Caco-2 (cell line): ENCODE results near the gene CAMK1D. TPM values are rescaled to one million over a fixed set of nuclear protein-coding genes. Genes with fewer than 3 reads are reported as not detected.

Experiments
- BruUV-seq: library from RNA; stranded (reverse); fragments of 400-500 nt; replicated peaks from 2 replicates; lab custom pipeline; 2021; lab: Mats Ljungman, UMichigan
- CTCF ChIA-PET: fragments of 300-600 bp; sonication (Branson Sonifier 250); formaldehyde crosslinking; loops from one replicate; lab custom pipeline; 2022; ENCODE audit warnings: antibody characterized with exemption; lab: Charles Lee
- POLR2A ChIA-PET: fragments of 300-600 bp; sonication (Branson Sonifier 250); formaldehyde crosslinking; loops from one replicate; lab custom pipeline; 2022; ENCODE audit warnings: antibody characterized with exemption; lab: Charles Lee
- DNase-seq, 2 experiments: peaks; one replicate each; pipeline versions ENCODE4 v3.0.0 to v3.0.0-alpha.2; 2020 to 2022
- H3K27me3 ChIP-seq: replicated peaks from 2 replicates; pipeline ENCODE4 v1.6.0; 2011; ENCODE audit warnings: low read length; ENCODE audit not compliant: control insufficient read depth, insufficient read depth
- H3K36me3 ChIP-seq: 2 replicates; pipeline ENCODE4 v1.5.1; 2011; ENCODE audit warnings: low read length; ENCODE audit not compliant: control insufficient read depth, insufficient read depth
- H3K4me1 ChIP-seq: fragments of 250-450 bp; sonication (Bioruptor Pico); 2 replicates; pipeline ENCODE4 v1.5.1; 2020; ENCODE audit warnings: mild to moderate bottlenecking
- H3K4me3 ChIP-seq: 2 replicates; pipeline ENCODE4 v1.5.1; 2011; ENCODE audit warnings: low read depth, mild to moderate bottlenecking, control low read depth, low read length
- H3K9me3 ChIP-seq: fragments of 250-450 bp; sonication (Bioruptor Pico); 2 replicates; pipeline ENCODE4 v1.5.1; 2020; ENCODE audit warnings: mild to moderate bottlenecking, moderate library complexity
- H3K27ac Mint-ChIP-seq: one replicate; pipeline ENCODE4 v1.8.0; 2022; ENCODE audit warnings: mixed read lengths; ENCODE audit not compliant: unreplicated experiment
- H3K27me3 Mint-ChIP-seq: one replicate; pipeline ENCODE4 v1.8.0; 2022; ENCODE audit warnings: mixed read lengths; ENCODE audit not compliant: insufficient read depth, unreplicated experiment
- H3K36me3 Mint-ChIP-seq: one replicate; pipeline ENCODE4 v1.8.0; 2022; ENCODE audit warnings: mild to moderate bottlenecking, mixed read lengths; ENCODE audit not compliant: insufficient read depth, unreplicated experiment
- H3K4me1 Mint-ChIP-seq: one replicate; pipeline ENCODE4 v1.8.0; 2022; ENCODE audit warnings: low read depth, mixed read lengths; ENCODE audit not compliant: unreplicated experiment
- H3K4me3 Mint-ChIP-seq: one replicate; pipeline ENCODE4 v1.8.0; 2022; ENCODE audit warnings: mild to moderate bottlenecking, moderate library complexity, mixed read lengths; ENCODE audit not compliant: unreplicated experiment
- H3K9me3 Mint-ChIP-seq: one replicate; pipeline ENCODE4 v1.8.0; 2022; ENCODE audit warnings: mixed read lengths; ENCODE audit not compliant: unreplicated experiment
- CTCF ChIP-seq, 2 experiments: fragments of 200-600 bp in 1 of 2; IDR thresholded peaks; 1 replicate in 1 of 2; 2 replicates in 1 of 2; pipeline versions ENCODE4 v1.5.1 to v1.8.0; 2011 to 2022; ENCODE audit warnings: antibody characterized with exemption in 1 of 2, control low read depth in 1 of 2, inconsistent platforms in 1 of 2, low read depth in 1 of 2, low read length in 1 of 2, mild to moderate bottlenecking in 1 of 2, moderate library complexity in 1 of 2; ENCODE audit not compliant: insufficient read depth in 1 of 2, severe bottlenecking in 1 of 2, unreplicated experiment in 1 of 2
- intact Hi-C: fragments of 100-400 bp; cut with micrococcal nuclease; formaldehyde crosslinking; loops from one replicate; pipeline ENCODE4 v1.10.0; 2022; ENCODE audit not compliant: unreplicated experiment
- total RNA-seq: library from RNA; stranded (reverse); gene quantifications from 2 replicates; pipeline ENCODE4 v1.2.3, GENCODE V29; 2022

The CAMK1D gene
- total RNA-seq, 1 experiment from 2014 or later = 10.9 TPM

GRCh38 chr10:12769323-12770044, 420.1 kb downstream of the CAMK1D start:
- no TSS peak for BruUV-seq
- H3K4me1 Mint-ChIP-seq = peaks cover 24% of the 10 kb centered on the region
- CTCF ChIA-PET = no interaction called here
- no peaks in the 10 kb centered on the region for H3K9me3 ChIP-seq
- no peaks in the 10 kb centered on the region for H3K9me3 Mint-ChIP-seq
- peaks cover 13% of the 10 kb centered on the region for H3K4me1 ChIP-seq
- no peak overlapping the region for H3K4me3 Mint-ChIP-seq
- DNase-seq = no peak
- no peaks in the 10 kb centered on the region for H3K36me3 Mint-ChIP-seq
- POLR2A ChIA-PET = no interaction called here
- intact Hi-C loops = no loop called here
- H3K27me3 ChIP-seq = no peaks in the 10 kb centered on the region
- no peaks in the 10 kb centered on the region for H3K27me3 Mint-ChIP-seq
- no peak for TF ChIP-seq CTCF (IDR thresholded peaks at IDR 0.05; ENCODE audit: insufficient read depth in 1 of 2, low read depth in 1 of 2, low read length in 1 of 2, severe bottlenecking in 1 of 2, unreplicated experiment in 1 of 2)
- H3K4me3 ChIP-seq = no peak overlapping the region
- H3K27ac Mint-ChIP-seq = no peak overlapping the region
- H3K36me3 ChIP-seq = no peaks in the 10 kb centered on the region

- H3K4me1 ChIP-seq = peaks cover 12% of the 10 kb centered on the region
- BruUV-seq = no TSS peak
- ChIA-PET POLR2A (no interaction called here), CTCF (interaction anchor here (0.7 kb wide), 1 partner anchor 605 kb away, joined by 3 read pairs; no protein-coding TSS in a partner anchor)
- DNase-seq = no peak
- no peak overlapping the region for H3K4me3 ChIP-seq
- Mint-ChIP-seq H3K4me1 (peaks cover 24% of the 10 kb centered on the region), H3K9me3 (no peaks in the 10 kb centered on the region), H3K4me3 (no peak overlapping the region), H3K27ac (no peak overlapping the region), H3K36me3 (no peaks in the 10 kb centered on the region), H3K27me3 (no peaks in the 10 kb centered on the region)
- H3K36me3 ChIP-seq = no peaks in the 10 kb centered on the region
- H3K9me3 ChIP-seq = no peaks in the 10 kb centered on the region
- TF ChIP-seq CTCF (IDR thresholded peaks at IDR 0.05; ENCODE audit: insufficient read depth in 1 of 2, low read depth in 1 of 2, low read length in 1 of 2, severe bottlenecking in 1 of 2, unreplicated experiment in 1 of 2) = no peak
- H3K27me3 ChIP-seq = no peaks in the 10 kb centered on the region
- intact Hi-C loops = no loop called here
Observed at GRCh38 chr10:12771981-12772760, 422.8 kb downstream of the CAMK1D start.

- Mint-ChIP-seq H3K36me3 (no peaks in the 10 kb centered on the region), H3K4me3 (no peak overlapping the region), H3K4me1 (peaks cover 17% of the 10 kb centered on the region), H3K9me3 (no peaks in the 10 kb centered on the region), H3K27ac (no peak overlapping the region), H3K27me3 (no peaks in the 10 kb centered on the region)
- Histone ChIP-seq H3K36me3 (no peaks in the 10 kb centered on the region), H3K4me1 (peaks cover 4% of the 10 kb centered on the region), H3K9me3 (no peaks in the 10 kb centered on the region), H3K4me3 (no peak overlapping the region), H3K27me3 (no peaks in the 10 kb centered on the region)
- no TSS peak for BruUV-seq
- intact Hi-C loops = no loop called here
- POLR2A ChIA-PET = no interaction called here
- DNase-seq = no peak
- CTCF ChIA-PET = no interaction called here
- TF ChIP-seq CTCF (IDR thresholded peaks at IDR 0.05; ENCODE audit: insufficient read depth in 1 of 2, low read depth in 1 of 2, low read length in 1 of 2, severe bottlenecking in 1 of 2, unreplicated experiment in 1 of 2) = no peak
Observed at GRCh38 chr10:12772797-12773587, 423.6 kb downstream of the CAMK1D start.
